GM21717 (cell line): ENCODE measurements around the gene SIT1.
A peak's percentile ranks its signal among the peaks of the same experiment; 100 is the strongest.
"Not testable (repeated sequence)": the region's sequence is repeated elsewhere in the genome, so short reads cannot be mapped to it uniquely, and the experiment has no call there.

Source experiments
- ATAC-seq: cut with Tn5 transposase; IDR thresholded peaks from one replicate; pipeline ENCODE4 v1.9.1; 2021; ENCODE audit warnings: mild to moderate bottlenecking, moderate library complexity; ENCODE audit not compliant: unreplicated experiment

The SIT1 gene

GRCh38 chr9:35639225-35639624 is 11.5 kb downstream of the SIT1 start:
- ATAC-seq = not testable (repeated sequence)

- not testable (repeated sequence) for ATAC-seq
Observed at GRCh38 chr9:35638751-35639150, 12.0 kb downstream of the SIT1 start.

- ATAC-seq = not testable (repeated sequence)
Observed at GRCh38 chr9:35637427-35637955, 13.2 kb downstream of the SIT1 start.

- not testable (repeated sequence) for ATAC-seq
Observed at GRCh38 chr9:35636877-35637246, 13.9 kb downstream of the SIT1 start.

GRCh38 chr9:35636135-35636876 is 14.4 kb downstream of the SIT1 start:
- no peak for ATAC-seq

- ATAC-seq = no peak
Observed at GRCh38 chr9:35635730-35636129, 15.0 kb downstream of the SIT1 start.

GRCh38 chr9:35629597-35629996 is 21.1 kb downstream of the SIT1 start:
- ATAC-seq = no peak

- no peak for ATAC-seq
Observed at GRCh38 chr9:35628389-35628991, 22.2 kb downstream of the SIT1 start.

- ATAC-seq = no peak
Observed at GRCh38 chr9:35627575-35627974, 23.2 kb downstream of the SIT1 start.

GRCh38 chr9:35619800-35620158 is 31.0 kb downstream of the SIT1 start:
- peak; percentile 32 for ATAC-seq

- ATAC-seq = peak; percentile 35
Observed at GRCh38 chr9:35618854-35619799, 31.6 kb downstream of the SIT1 start.

- ATAC-seq = no peak
Observed at GRCh38 chr9:35618325-35618727, 32.4 kb downstream of the SIT1 start, which contains the start of gene CD72. Gene CD72 (minus strand): TSS chr9:35618413. CDS start chr9:35618303, 110 bp downstream.

- no peak for ATAC-seq
Observed at GRCh38 chr9:35617548-35617947, 33.2 kb downstream of the SIT1 start.

GRCh38 chr9:35616681-35617459 is 33.9 kb downstream of the SIT1 start:
- ATAC-seq = peak; percentile 35

GRCh38 chr9:35615981-35616680 is 34.6 kb downstream of the SIT1 start:
- no peak for ATAC-seq

GRCh38 chr9:35612843-35613242 is 37.9 kb downstream of the SIT1 start:
- no peak for ATAC-seq

- not testable (repeated sequence) for ATAC-seq
Observed at GRCh38 chr9:35612066-35612465, 38.7 kb downstream of the SIT1 start.

- ATAC-seq = no peak
Observed at GRCh38 chr9:35611230-35611797, 39.4 kb downstream of the SIT1 start.

- ATAC-seq = no peak
Observed at GRCh38 chr9:35609820-35610163, 40.9 kb downstream of the SIT1 start.
